Measurements from ENCODE around the gene CAPN10.

DNA sequence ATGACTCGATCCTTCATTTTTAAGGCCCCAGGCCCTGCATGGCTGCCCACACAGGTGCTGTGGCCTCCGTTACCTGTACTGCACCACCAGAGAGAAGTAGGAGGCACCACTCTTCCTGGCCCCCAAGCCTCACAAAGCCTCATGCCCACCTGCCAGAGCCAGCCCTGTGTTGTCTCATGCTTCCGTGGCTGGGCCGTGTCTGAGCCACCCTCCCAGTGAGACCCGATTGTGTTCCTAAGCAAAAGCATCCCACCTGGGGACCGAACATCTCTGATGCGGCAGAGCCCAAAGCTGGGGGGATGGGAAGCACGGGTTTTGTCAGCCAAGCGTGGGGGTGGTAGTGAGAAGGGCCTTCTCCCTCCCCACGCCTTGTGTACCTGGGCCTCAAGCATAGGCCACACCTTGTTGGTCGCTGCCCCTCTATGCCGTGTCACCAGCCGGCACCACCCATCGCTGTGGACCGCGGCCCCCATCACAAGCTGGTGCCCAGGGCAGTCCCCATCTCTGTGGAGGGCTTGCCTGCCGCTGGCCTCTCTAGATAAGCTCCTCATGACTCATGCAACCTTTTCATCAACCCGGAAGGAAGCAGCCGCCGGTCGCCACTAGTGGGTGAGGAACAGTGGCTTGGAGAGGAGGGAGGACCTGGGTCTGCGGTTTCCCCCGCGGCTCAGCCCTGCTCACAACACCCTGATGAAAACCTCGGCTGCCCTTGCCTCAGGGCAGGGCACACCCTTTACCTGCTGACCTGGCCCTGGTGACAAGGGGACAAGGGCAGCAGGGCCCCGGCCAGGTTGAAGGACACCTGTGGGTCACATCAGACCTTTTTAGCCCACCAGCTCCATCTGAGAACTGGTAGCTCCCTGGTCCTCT lies 21.0 kb upstream of the CAPN10 start:
- TF ChIP-seq, protein P1, sequence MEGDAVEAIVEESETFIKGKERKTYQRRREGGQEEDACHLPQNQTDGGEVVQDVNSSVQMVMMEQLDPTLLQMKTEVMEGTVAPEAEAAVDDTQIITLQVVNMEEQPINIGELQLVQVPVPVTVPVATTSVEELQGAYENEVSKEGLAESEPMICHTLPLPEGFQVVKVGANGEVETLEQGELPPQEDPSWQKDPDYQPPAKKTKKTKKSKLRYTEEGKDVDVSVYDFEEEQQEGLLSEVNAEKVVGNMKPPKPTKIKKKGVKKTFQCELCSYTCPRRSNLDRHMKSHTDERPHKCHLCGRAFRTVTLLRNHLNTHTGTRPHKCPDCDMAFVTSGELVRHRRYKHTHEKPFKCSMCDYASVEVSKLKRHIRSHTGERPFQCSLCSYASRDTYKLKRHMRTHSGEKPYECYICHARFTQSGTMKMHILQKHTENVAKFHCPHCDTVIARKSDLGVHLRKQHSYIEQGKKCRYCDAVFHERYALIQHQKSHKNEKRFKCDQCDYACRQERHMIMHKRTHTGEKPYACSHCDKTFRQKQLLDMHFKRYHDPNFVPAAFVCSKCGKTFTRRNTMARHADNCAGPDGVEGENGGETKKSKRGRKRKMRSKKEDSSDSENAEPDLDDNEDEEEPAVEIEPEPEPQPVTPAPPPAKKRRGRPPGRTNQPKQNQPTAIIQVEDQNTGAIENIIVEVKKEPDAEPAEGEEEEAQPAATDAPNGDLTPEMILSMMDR (IDR thresholded peaks at IDR 0.05): no peak
- peak; percentile 7 to 68 for TF ChIP-seq POLR2AphosphoS5 (IDR thresholded peaks at IDR 0.05; ENCODE audit: insufficient read depth in 1 of 2, low read depth in 1 of 2)
- TF ChIP-seq POLR2A (IDR thresholded peaks at IDR 0.05): no peak

Measured in vagina (tissue), 2 donors.